ENCODE measurements around the gene GGA1.

DNA sequence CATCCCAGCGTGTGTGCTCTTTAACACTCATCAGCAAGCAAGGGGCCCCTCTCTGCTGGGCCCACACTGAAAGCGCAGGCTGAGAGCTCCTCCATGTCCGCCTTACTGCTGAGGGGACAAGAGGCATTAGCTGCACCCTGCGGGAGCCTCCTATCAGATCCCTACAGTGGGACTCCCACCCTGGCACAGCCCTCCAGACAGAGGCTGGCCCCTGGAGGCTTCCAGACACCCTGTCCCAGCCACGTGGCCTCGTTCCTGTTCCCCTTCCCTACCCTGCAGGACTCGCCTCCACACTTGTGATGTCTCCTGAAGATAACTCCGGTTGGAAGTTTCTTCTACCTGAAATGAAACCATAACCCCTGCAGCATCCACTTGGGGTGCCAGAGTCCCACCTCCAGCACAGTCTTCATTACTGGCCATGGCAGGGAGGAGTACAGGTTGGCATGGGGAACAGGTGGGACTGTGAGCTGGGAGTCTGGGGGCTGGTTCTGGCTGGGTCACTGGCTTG is 25.8 kb downstream of the GGA1 start:
- TF ChIP-seq, protein P1, sequence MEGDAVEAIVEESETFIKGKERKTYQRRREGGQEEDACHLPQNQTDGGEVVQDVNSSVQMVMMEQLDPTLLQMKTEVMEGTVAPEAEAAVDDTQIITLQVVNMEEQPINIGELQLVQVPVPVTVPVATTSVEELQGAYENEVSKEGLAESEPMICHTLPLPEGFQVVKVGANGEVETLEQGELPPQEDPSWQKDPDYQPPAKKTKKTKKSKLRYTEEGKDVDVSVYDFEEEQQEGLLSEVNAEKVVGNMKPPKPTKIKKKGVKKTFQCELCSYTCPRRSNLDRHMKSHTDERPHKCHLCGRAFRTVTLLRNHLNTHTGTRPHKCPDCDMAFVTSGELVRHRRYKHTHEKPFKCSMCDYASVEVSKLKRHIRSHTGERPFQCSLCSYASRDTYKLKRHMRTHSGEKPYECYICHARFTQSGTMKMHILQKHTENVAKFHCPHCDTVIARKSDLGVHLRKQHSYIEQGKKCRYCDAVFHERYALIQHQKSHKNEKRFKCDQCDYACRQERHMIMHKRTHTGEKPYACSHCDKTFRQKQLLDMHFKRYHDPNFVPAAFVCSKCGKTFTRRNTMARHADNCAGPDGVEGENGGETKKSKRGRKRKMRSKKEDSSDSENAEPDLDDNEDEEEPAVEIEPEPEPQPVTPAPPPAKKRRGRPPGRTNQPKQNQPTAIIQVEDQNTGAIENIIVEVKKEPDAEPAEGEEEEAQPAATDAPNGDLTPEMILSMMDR (conservative IDR thresholded peaks at IDR 0.05; ENCODE audit: low read depth, low read length), result peak; percentile 24; the same call in 1 of the 2 replicates
- TF ChIP-seq, protein P2, sequence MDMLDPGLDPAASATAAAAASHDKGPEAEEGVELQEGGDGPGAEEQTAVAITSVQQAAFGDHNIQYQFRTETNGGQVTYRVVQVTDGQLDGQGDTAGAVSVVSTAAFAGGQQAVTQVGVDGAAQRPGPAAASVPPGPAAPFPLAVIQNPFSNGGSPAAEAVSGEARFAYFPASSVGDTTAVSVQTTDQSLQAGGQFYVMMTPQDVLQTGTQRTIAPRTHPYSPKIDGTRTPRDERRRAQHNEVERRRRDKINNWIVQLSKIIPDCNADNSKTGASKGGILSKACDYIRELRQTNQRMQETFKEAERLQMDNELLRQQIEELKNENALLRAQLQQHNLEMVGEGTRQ (IDR thresholded peaks at IDR 0.05; ENCODE audit: low read depth, low read length), result no peak
- no peak for TF ChIP-seq SMC3 (IDR thresholded peaks at IDR 0.05; ENCODE audit: low read depth, low read length)
- TF ChIP-seq POLR2A (IDR thresholded peaks at IDR 0.05; ENCODE audit: low read depth, low read length), result no peak
- no peak for TF ChIP-seq MAFK (IDR thresholded peaks at IDR 0.05; ENCODE audit: low read depth, low read length)
- TF ChIP-seq NFE2L2 (IDR thresholded peaks at IDR 0.05; ENCODE audit: low read depth, low read length), result no peak
- 0 out of 2 replicates have a peak, but pooled peaks have one; percentile 15 for TF ChIP-seq RAD21 (IDR thresholded peaks at IDR 0.05; ENCODE audit: low read length)
- TF ChIP-seq MXI1 (IDR thresholded peaks at IDR 0.05; ENCODE audit: borderline replicate concordance, low read depth, low read length), result 0 out of 2 replicates have a peak, but pooled peaks have one; percentile 10
- TF ChIP-seq CEBPB (IDR thresholded peaks at IDR 0.05; ENCODE audit: low read depth, low read length), result no peak
- TF ChIP-seq ELK1 (IDR thresholded peaks at IDR 0.05; ENCODE audit: borderline replicate concordance, low read depth, low read length), result no peak
- TF ChIP-seq MAZ (IDR thresholded peaks at IDR 0.05; ENCODE audit: borderline replicate concordance, low read depth, low read length), result no peak
- TF ChIP-seq RCOR1 (IDR thresholded peaks at IDR 0.05; ENCODE audit: insufficient replicate concordance, low read length), result no peak
- TF ChIP-seq BHLHE40 (IDR thresholded peaks at IDR 0.05; ENCODE audit: low read depth, low read length), result no peak
- no peak for TF ChIP-seq CHD1 (IDR thresholded peaks at IDR 0.05; ENCODE audit: low read depth, low read length)

Measured in IMR-90 (cell line).